H1 (cell line): ENCODE measurements around the gene AATK. TPM values are rescaled to one million over a fixed set of nuclear protein-coding genes. Genes with fewer than 3 reads are reported as not detected.

Source experiments
- SAP30 ChIP-seq: fragments of 300-600 bp; sonication (generic); IDR thresholded peaks from 2 replicates; pipeline ENCODE4 v1.7.1; 2012; ENCODE audit warnings: low read length, moderate library complexity, mild to moderate bottlenecking, inconsistent platforms; ENCODE audit not compliant: insufficient read depth, insufficient replicate concordance
- SP2 ChIP-seq: IDR thresholded peaks from 2 replicates; pipeline ENCODE4 v1.6.1; 2012; ENCODE audit warnings: mild to moderate bottlenecking, low read length, inconsistent platforms
- SP4 ChIP-seq: IDR thresholded peaks from 2 replicates; pipeline ENCODE4 v1.6.1; 2012; ENCODE audit warnings: low read length, inconsistent platforms
- polyA plus RNA-seq, 7 experiments: library from polyadenylated mRNA; depleted of rRNA in 3 of 7; stranded (reverse) in 5 of 7; unstranded in 2 of 7; fragments of >200 nt in 5 of 7; fragments of 200-250 nt in 2 of 7; gene quantifications; 1 replicate in 5 of 7; 2 replicates in 1 of 7; 4 replicates in 1 of 7; pipeline versions ENCODE4 v1.2.1 to v1.2.3, GENCODE V29; 2011 to 2013; ENCODE audit warnings: missing spikeins in 2 of 7, mixed read lengths in 2 of 7
- total RNA-seq: library from RNA; stranded (reverse); fragmentation: NEBNext Ultra II Directional; extraction: Animal tissue kit (Norgen Biotek cat#: 25700); gene quantifications from 2 replicates; pipeline ENCODE4 v1.2.1, GENCODE V29; 2021

AATK gene
- total and polyA plus RNA-seq, 2 of the 8 experiments (the other 6 are each of a cell fraction or from before 2014, with no cell fraction given) = 1.7 to 3.5 TPM

DNA sequence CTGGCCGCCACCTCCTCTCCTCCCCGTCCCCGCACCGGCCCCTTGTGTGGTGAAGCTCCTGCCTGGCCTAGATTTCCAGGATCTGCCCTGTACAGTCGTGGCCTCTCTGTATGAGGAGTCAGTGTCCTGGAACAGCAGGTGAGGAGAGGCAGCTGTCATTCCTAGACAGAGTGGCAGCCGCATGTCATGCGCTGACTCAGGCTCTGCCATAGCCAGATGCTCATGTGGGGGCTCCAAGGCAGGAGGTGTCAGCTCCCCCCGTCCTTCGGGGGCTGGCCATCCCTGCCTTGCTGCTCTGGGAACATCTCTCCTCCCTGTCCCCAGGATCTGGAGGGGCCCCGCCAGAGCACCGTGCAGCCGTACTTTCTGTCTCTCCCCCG is 70.6 kb downstream of the AATK start (continued):
- TF ChIP-seq SP2 (no peak), SP4 (no peak), SAP30 (no peak)
